HEK293 (cell line): ENCODE data around the gene EIF3L.
A peak's percentile ranks its signal among the peaks of the same experiment; 100 is the strongest.

Source experiments
- BCL11A ChIP-seq: fragments of 450-650 bp; formaldehyde crosslinking; IDR thresholded peaks from 2 replicates; pipeline ENCODE4 v1.5.1; 2016; ENCODE audit warnings: low read depth, missing biosample characterization, missing genetic modification characterization
- CTCF ChIP-seq: fragments of 450-650 bp; formaldehyde crosslinking; IDR thresholded peaks from 2 replicates; pipeline ENCODE4 v1.5.1; 2016; ENCODE audit warnings: missing biosample characterization, missing genetic modification characterization
- FEZF1 ChIP-seq: fragments of 450-650 bp; formaldehyde crosslinking; IDR thresholded peaks from 2 replicates; pipeline ENCODE4 v1.5.1; 2016; ENCODE audit warnings: missing biosample characterization, missing genetic modification characterization
- GLI2 ChIP-seq: fragments of 450-650 bp; formaldehyde crosslinking; IDR thresholded peaks from 2 replicates; pipeline ENCODE4; 2017; ENCODE audit warnings: missing biosample characterization, missing genetic modification characterization, low read depth, borderline replicate concordance
- HOXC10 ChIP-seq: sonication (generic); formaldehyde crosslinking; IDR thresholded peaks from 2 replicates; pipeline ENCODE4 v1.8.1; 2023; ENCODE audit warnings: mild to moderate bottlenecking, missing genetic modification reagents
- IKZF3 ChIP-seq: fragments of 450-650 bp; IDR thresholded peaks from 2 replicates; pipeline ENCODE4 v1.5.0; 2018; ENCODE audit warnings: missing biosample characterization, mild to moderate bottlenecking, missing genetic modification characterization, moderate library complexity
- KLF17 ChIP-seq: fragments of 450-650 bp; formaldehyde crosslinking; IDR thresholded peaks from 2 replicates; pipeline ENCODE4 v1.5.1; 2016; ENCODE audit warnings: missing biosample characterization, missing genetic modification characterization
- REPIN1 ChIP-seq: fragments of 450-650 bp; formaldehyde crosslinking; IDR thresholded peaks from 2 replicates; pipeline ENCODE4 v1.5.1; 2017; ENCODE audit warnings: missing biosample characterization, missing genetic modification characterization, low read depth
- TRIM28 ChIP-seq: IDR thresholded peaks from 2 replicates; pipeline ENCODE4 v1.6.1; 2011; ENCODE audit warnings: low read length, control low read depth, borderline replicate concordance
- TSHZ1 ChIP-seq: fragments of 450-650 bp; formaldehyde crosslinking; IDR thresholded peaks from 2 replicates; pipeline ENCODE4 v1.5.1; 2016; ENCODE audit warnings: missing biosample characterization, missing genetic modification characterization, borderline replicate concordance
- YY1 ChIP-seq: fragments of 450-650 bp; formaldehyde crosslinking; IDR thresholded peaks from 2 replicates; pipeline ENCODE4 v1.5.1; 2018; ENCODE audit warnings: missing biosample characterization, missing genetic modification characterization
- ZBTB7A ChIP-seq: fragments of 450-650 bp; formaldehyde crosslinking; IDR thresholded peaks from 2 replicates; pipeline ENCODE4 v1.5.1; 2016; ENCODE audit warnings: low read depth, missing biosample characterization, missing genetic modification characterization
- ZFP3 ChIP-seq: fragments of 450-650 bp; formaldehyde crosslinking; IDR thresholded peaks from 2 replicates; pipeline ENCODE4 v1.5.1; 2016; ENCODE audit warnings: low read depth, missing biosample characterization, missing genetic modification characterization
- ZIC2 ChIP-seq: fragments of 450-650 bp; formaldehyde crosslinking; IDR thresholded peaks from 2 replicates; pipeline ENCODE4 v1.5.1; 2016; ENCODE audit warnings: missing biosample characterization, missing genetic modification characterization
- ZNF114 ChIP-seq: fragments of 450-650 bp; formaldehyde crosslinking; IDR thresholded peaks from 2 replicates; pipeline ENCODE4 v1.5.0; 2017; ENCODE audit warnings: missing biosample characterization, missing genetic modification characterization
- ZNF18 ChIP-seq: fragments of 450-650 bp; formaldehyde crosslinking; IDR thresholded peaks from 2 replicates; pipeline ENCODE4 v1.5.1; 2016; ENCODE audit warnings: missing biosample characterization, missing genetic modification characterization
- ZNF19 ChIP-seq: fragments of 450-650 bp; formaldehyde crosslinking; IDR thresholded peaks from 2 replicates; pipeline ENCODE4; 2016; ENCODE audit warnings: missing biosample characterization, missing genetic modification characterization, low read depth
- ZNF24 ChIP-seq: fragments of 450-650 bp; formaldehyde crosslinking; IDR thresholded peaks from 2 replicates; pipeline ENCODE4 v1.5.1; 2016; ENCODE audit warnings: missing biosample characterization, missing genetic modification characterization
- ZNF302 ChIP-seq: fragments of 450-650 bp; formaldehyde crosslinking; IDR thresholded peaks from 2 replicates; pipeline ENCODE4 v1.5.1; 2016; ENCODE audit warnings: missing biosample characterization, missing genetic modification characterization, low read depth
- ZNF350 ChIP-seq: fragments of 450-650 bp; formaldehyde crosslinking; IDR thresholded peaks from 2 replicates; pipeline ENCODE4 v1.5.0; 2017; ENCODE audit warnings: missing biosample characterization, mild to moderate bottlenecking, missing genetic modification characterization
- ZNF354C ChIP-seq: fragments of 450-650 bp; formaldehyde crosslinking; IDR thresholded peaks from 2 replicates; pipeline ENCODE4 v1.5.1; 2016; ENCODE audit warnings: missing biosample characterization, missing genetic modification characterization, low read depth, borderline replicate concordance
- ZNF366 ChIP-seq: fragments of 450-650 bp; formaldehyde crosslinking; conservative IDR thresholded peaks from 2 replicates; pipeline ENCODE4 v1.5.1; 2016; ENCODE audit warnings: missing biosample characterization, missing genetic modification characterization
- ZNF513 ChIP-seq: fragments of 450-650 bp; IDR thresholded peaks from 2 replicates; pipeline ENCODE4 v1.5.1; 2018; ENCODE audit warnings: missing biosample characterization, missing genetic modification characterization
- ZNF549 ChIP-seq: fragments of 450-650 bp; IDR thresholded peaks from 2 replicates; pipeline ENCODE4 v1.5.1; 2018; ENCODE audit warnings: missing biosample characterization, missing genetic modification characterization, mild to moderate bottlenecking, inconsistent platforms, moderate library complexity
- ZNF580 ChIP-seq: fragments of 450-650 bp; formaldehyde crosslinking; IDR thresholded peaks from 2 replicates; pipeline ENCODE4 v1.5.1; 2016; ENCODE audit warnings: missing biosample characterization, missing genetic modification characterization
- ZNF596 ChIP-seq: fragments of 450-650 bp; IDR thresholded peaks from 2 replicates; pipeline ENCODE4 v1.5.0; 2018; ENCODE audit warnings: missing biosample characterization, mild to moderate bottlenecking, missing genetic modification characterization, moderate library complexity
- ZNF600 ChIP-seq: fragments of 450-650 bp; formaldehyde crosslinking; IDR thresholded peaks from 2 replicates; pipeline ENCODE4 v1.5.1; 2016; ENCODE audit warnings: missing biosample characterization, missing genetic modification characterization
- ZNF670 ChIP-seq: fragments of 450-650 bp; formaldehyde crosslinking; IDR thresholded peaks from 2 replicates; pipeline ENCODE4 v1.5.1; 2016; ENCODE audit warnings: missing biosample characterization, missing genetic modification characterization, low read depth
- ZNF76 ChIP-seq: fragments of 450-650 bp; formaldehyde crosslinking; IDR thresholded peaks from 2 replicates; pipeline ENCODE4; 2016; ENCODE audit warnings: low read depth, missing biosample characterization, missing genetic modification characterization, borderline replicate concordance
- ZNF785 ChIP-seq: fragments of 450-650 bp; formaldehyde crosslinking; IDR thresholded peaks from 2 replicates; pipeline ENCODE4 v1.5.1; 2016; ENCODE audit warnings: missing biosample characterization, missing genetic modification characterization

EIF3L gene

GRCh38 chr22:37804881-37805809, 44.1 kb upstream of the EIF3L start (continued):
- TF ChIP-seq ZNF76 (tag by site-specific recombination) (peak; percentile 73; the same call in 1 of the 2 replicates), ZNF354C (tag by site-specific recombination) (no peak), ZNF114 (tag by site-specific recombination) (no peak), ZNF549 (tag by site-specific recombination) (no peak), ZNF366 (tag by site-specific recombination) (no peak; the same call in 1 of the 2 replicates), ZIC2 (tag by site-specific recombination) (no peak), TRIM28 (peak; percentile 44; the same call in 1 of the 2 replicates), IKZF3 (tag by site-specific recombination) (peak; percentile 79), REPIN1 (no peak), ZNF513 (tag by site-specific recombination) (0 out of 2 replicates have a peak, but pooled peaks have one; percentile 26), BCL11A (tag by site-specific recombination) (no peak), ZNF18 (tag by site-specific recombination) (no peak), YY1 (peak; percentile 79), ZNF302 (tag by site-specific recombination) (no peak), ZNF785 (tag by site-specific recombination) (no peak), ZNF600 (tag by site-specific recombination) (no peak), GLI2 (tag by site-specific recombination) (no peak), ZNF350 (tag by site-specific recombination) (no peak), ZNF670 (tag by site-specific recombination) (no peak), TSHZ1 (tag by site-specific recombination) (no peak), FEZF1 (tag by site-specific recombination) (0 out of 2 replicates have a peak, but pooled peaks have one; percentile 10), ZNF19 (tag by site-specific recombination) (no peak), CTCF (tag by site-specific recombination) (0 out of 2 replicates have a peak, but pooled peaks have one; percentile 5), ZNF596 (peak; percentile 27; the same call in 1 of the 2 replicates), ZBTB7A (tag by site-specific recombination) (no peak), ZNF24 (tag by site-specific recombination) (no peak), HOXC10 (CRISPR knock-in tag) (no peak), ZNF580 (tag by site-specific recombination) (peak; percentile 64; the same call in 1 of the 2 replicates), ZFP3 (tag by site-specific recombination) (no peak), KLF17 (tag by site-specific recombination) (0 out of 2 replicates have a peak, but pooled peaks have one; percentile 62)
